ENCODE data around the gene GLT6D1. TPM values are rescaled to one million over a fixed set of nuclear protein-coding genes. Genes with fewer than 3 reads are reported as not detected.
A peak's percentile ranks its signal among the peaks of the same experiment; 100 is the strongest.

Gene GLT6D1
- total and polyA plus RNA-seq, 2 of the 8 experiments (the other 6 are each of a cell fraction or from before 2014, with no cell fraction given), result 1.3 to 2.1 TPM

GRCh38 chr9:135664266-135664665 is 24.9 kb upstream of the GLT6D1 start:
- Histone ChIP-seq H2AK5ac (ENCODE audit: low read depth, low read length) (no peak overlapping the region), H3K9ac (replicated peaks in 1 of 4; ENCODE audit: extremely low read depth in 1 of 4, low read depth in 3 of 4, low read length in 3 of 4) (no peak overlapping the region), H3K14ac (ENCODE audit: insufficient read length) (no peak overlapping the region), H2BK5ac (ENCODE audit: low read depth, low read length) (no peak overlapping the region), H3K56ac (replicated peaks; ENCODE audit: insufficient read length, low read depth, low read length) (no peak overlapping the region), H3K23me2 (ENCODE audit: low read depth, low read length) (no peaks in the 10 kb centered on the region), H3K27me3 (replicated peaks in 1 of 4; ENCODE audit: control insufficient read depth in 3 of 4, extremely low read depth in 1 of 4, insufficient read depth in 3 of 4, low read length in 3 of 4) (no peaks in the 10 kb centered on the region; a peak in 1 of 7 replicates), H3K4me1 (replicated peaks in 1 of 4; ENCODE audit: control insufficient read depth in 3 of 4, insufficient read depth in 4 of 4, low read length in 3 of 4) (peaks cover 0 to 8% (median 4%) of the 10 kb centered on the region in 4 experiments; a peak in 3 of 7 replicates), H3K18ac (ENCODE audit: extremely low read depth, low read length) (0 out of 2 replicates have a peak overlapping the region, but pooled peaks have one; percentile 28), H4K8ac (ENCODE audit: extremely low read depth, insufficient read depth, low read length) (no peak overlapping the region), H3K79me1 (ENCODE audit: low read depth, low read length) (no peaks in the 10 kb centered on the region), H2BK15ac (ENCODE audit: low read length) (no peak overlapping the region), H4K91ac (replicated peaks; ENCODE audit: insufficient read length, low read length) (no peak overlapping the region), H4K20me1 (replicated peaks in 1 of 2; ENCODE audit: control insufficient read depth in 1 of 2, insufficient read depth in 2 of 2, low read length in 2 of 2) (no peaks in the 10 kb centered on the region), H3K4me3 (ENCODE audit: extremely low read depth in 1 of 4, insufficient read depth in 2 of 4, low read depth in 3 of 4, low read length in 4 of 4) (no peak overlapping the region), H3K27ac (ENCODE audit: low read depth, low read length) (no peak overlapping the region), H2BK120ac (replicated peaks; ENCODE audit: low read depth, low read length) (no peak overlapping the region), H4K5ac (ENCODE audit: insufficient read length, low read depth, low read length) (no peak overlapping the region), H3K9me3 (ENCODE audit: insufficient read depth in 2 of 2, low read depth in 1 of 2, low read length in 1 of 2) (peaks cover 17 to 19% of the 10 kb centered on the region in 2 experiments; a peak in 3 of 4 replicates), H3K36me3 (ENCODE audit: control insufficient read depth in 2 of 4, insufficient read depth in 4 of 4, low read length in 3 of 4) (peaks cover 0 to 15% (median 0%) of the 10 kb centered on the region in 4 experiments; a peak in 3 of 8 replicates), H3K23ac (ENCODE audit: insufficient read length) (no peak overlapping the region), H2BK12ac (ENCODE audit: low read depth, low read length) (no peak overlapping the region), H2BK20ac (ENCODE audit: low read length) (no peak overlapping the region), H3K4me2 (ENCODE audit: insufficient read depth in 1 of 2, low read depth in 2 of 2, low read length in 2 of 2) (no peak overlapping the region), H2AFZ (ENCODE audit: low read length) (no peak overlapping the region), H3K4ac (replicated peaks; ENCODE audit: insufficient read length, low read depth, low read length) (peak overlapping the region; percentile 51), H3K79me2 (ENCODE audit: control insufficient read depth in 1 of 2, insufficient read depth in 2 of 2, low read length in 2 of 2) (no peaks in the 10 kb centered on the region)
- no peak for FAIRE-seq
- POLR2A ChIA-PET (ENCODE audit: partially characterized antibody), result interaction anchor here (1.1 to 1.7 kb wide), 3 partner anchors 8 to 45 kb away, joined by 3 to 4 read pairs (median 3); no protein-coding TSS in a partner anchor
- DNase-seq (ENCODE audit: low read depth in 1 of 2, low spot score in 2 of 2), result no peak
- CTCF ChIA-PET (ENCODE audit: partially characterized antibody), result no interaction called here
- WGBS, 2 experiments (ENCODE audit: extremely low coverage in 1 of 2, insufficient coverage in 1 of 2, insufficient read length in 1 of 2, insufficient replicate concordance in 2 of 2, low coverage in 1 of 2, low lambda C conversion rate in 2 of 2, missing lambda C conversion rate in 1 of 2), result 84% methylated on average over 10 of the region's 10 CpGs; no CpG with 5 or more reads in 1 of the 2 experiments
- TF ChIP-seq, protein P1, sequence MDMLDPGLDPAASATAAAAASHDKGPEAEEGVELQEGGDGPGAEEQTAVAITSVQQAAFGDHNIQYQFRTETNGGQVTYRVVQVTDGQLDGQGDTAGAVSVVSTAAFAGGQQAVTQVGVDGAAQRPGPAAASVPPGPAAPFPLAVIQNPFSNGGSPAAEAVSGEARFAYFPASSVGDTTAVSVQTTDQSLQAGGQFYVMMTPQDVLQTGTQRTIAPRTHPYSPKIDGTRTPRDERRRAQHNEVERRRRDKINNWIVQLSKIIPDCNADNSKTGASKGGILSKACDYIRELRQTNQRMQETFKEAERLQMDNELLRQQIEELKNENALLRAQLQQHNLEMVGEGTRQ (IDR thresholded peaks at IDR 0.05; ENCODE audit: low read length), result no peak
- no peak for TF ChIP-seq EZH2 (IDR thresholded peaks at IDR 0.05; ENCODE audit: low read depth, low read length, severe bottlenecking)

Measured in H1 (cell line).